Trophoblast cell (in vitro differentiated cells and primary cell): ENCODE results near the gene GIGYF2.

Source experiments
- DNase-seq, 2 donors: peaks; one replicate each; pipeline ENCODE4 v3.0.0-alpha.2; 2016
- H2AFZ ChIP-seq: 2 replicates; pipeline ENCODE4 v1.6.1; 2013; ENCODE audit warnings: low read length, moderate library complexity, mild to moderate bottlenecking; ENCODE audit not compliant: insufficient read depth, poor library complexity
- H2AK5ac ChIP-seq: 2 replicates; pipeline ENCODE4 v1.6.1; 2013; ENCODE audit warnings: mild to moderate bottlenecking, low read length
- H2BK120ac ChIP-seq: 2 replicates; pipeline ENCODE4 v1.6.1; 2013; ENCODE audit warnings: low read length, mild to moderate bottlenecking, moderate library complexity; ENCODE audit not compliant: insufficient read depth, poor library complexity
- H2BK12ac ChIP-seq: 2 replicates; pipeline ENCODE4 v1.6.1; 2013; ENCODE audit warnings: mild to moderate bottlenecking, low read length, moderate library complexity
- H2BK5ac ChIP-seq: 2 replicates; pipeline ENCODE4 v1.6.1; 2013; ENCODE audit warnings: low read length, low read depth, moderate library complexity, mild to moderate bottlenecking; ENCODE audit not compliant: poor library complexity
- H3K14ac ChIP-seq: 2 replicates; pipeline ENCODE4 v1.6.1; 2013; ENCODE audit warnings: mild to moderate bottlenecking, low read length
- H3K18ac ChIP-seq: 2 replicates; pipeline ENCODE4 v1.6.1; 2013; ENCODE audit warnings: mild to moderate bottlenecking, low read length
- H3K23ac ChIP-seq: 2 replicates; pipeline ENCODE4 v1.6.1; 2013; ENCODE audit warnings: low read length
- H3K27ac ChIP-seq: 2 replicates; pipeline ENCODE4 v1.5.1; 2013; ENCODE audit warnings: low read depth, mild to moderate bottlenecking, inconsistent platforms, low read length, moderate library complexity
- H3K27me3 ChIP-seq: 2 replicates; pipeline ENCODE4 v1.6.1; 2013; ENCODE audit warnings: inconsistent platforms, mild to moderate bottlenecking, low read length, moderate library complexity; ENCODE audit not compliant: insufficient read depth
- H3K36me3 ChIP-seq, 2 experiments: 1 replicate in 1 of 2; 2 replicates in 1 of 2; pipeline ENCODE4 v1.6.1; 2013; ENCODE audit warnings: low read length in 2 of 2, mild to moderate bottlenecking in 2 of 2, moderate library complexity in 1 of 2; ENCODE audit not compliant: insufficient read depth in 2 of 2, control insufficient read depth in 1 of 2
- H3K4ac ChIP-seq: 2 replicates; pipeline ENCODE4 v1.6.1; 2013; ENCODE audit warnings: low read depth, mild to moderate bottlenecking, low read length, moderate library complexity
- H3K4me1 ChIP-seq, 2 experiments: 1 replicate in 1 of 2; 2 replicates in 1 of 2; pipeline ENCODE4 v1.6.1; 2013; ENCODE audit warnings: low read length in 2 of 2, mild to moderate bottlenecking in 2 of 2, moderate library complexity in 1 of 2; ENCODE audit not compliant: insufficient read depth in 2 of 2, control insufficient read depth in 1 of 2
- H3K4me2 ChIP-seq: 2 replicates; pipeline ENCODE4 v1.6.1; 2013; ENCODE audit warnings: inconsistent platforms, mild to moderate bottlenecking, low read length, moderate library complexity
- H3K4me3 ChIP-seq: 2 replicates; pipeline ENCODE4 v1.5.1; 2013; ENCODE audit warnings: mild to moderate bottlenecking, low read depth, low read length, inconsistent platforms
- H3K79me1 ChIP-seq: one replicate; pipeline ENCODE4 v1.6.1; 2013; ENCODE audit warnings: low read length
- H3K79me2 ChIP-seq: 2 replicates; pipeline ENCODE4 v1.6.1; 2013; ENCODE audit warnings: low read length, mild to moderate bottlenecking; ENCODE audit not compliant: control insufficient read depth, insufficient read depth, poor library complexity
- H3K9ac ChIP-seq: 2 replicates; pipeline ENCODE4 v1.6.1; 2013; ENCODE audit warnings: mild to moderate bottlenecking, low read length
- H3K9me3 ChIP-seq: 2 replicates; pipeline ENCODE4 v1.6.1; 2013; ENCODE audit warnings: low read depth, mild to moderate bottlenecking, control low read depth, inconsistent platforms, low read length; ENCODE audit not compliant: insufficient read depth
- H4K12ac ChIP-seq: 2 replicates; pipeline ENCODE4 v1.6.1; 2013; ENCODE audit warnings: low read depth, mild to moderate bottlenecking, low read length, moderate library complexity
- H4K8ac ChIP-seq: 2 replicates; pipeline ENCODE4 v1.6.1; 2013; ENCODE audit warnings: low read depth, mild to moderate bottlenecking, low read length, moderate library complexity
- H4K91ac ChIP-seq: one replicate; pipeline ENCODE4 v1.6.1; 2013; ENCODE audit warnings: low read depth, mild to moderate bottlenecking, low read length, moderate library complexity
- WGBS: extraction: QIAGEN DNeasy Blood & Tissue Kit; methylation state at CpG from one replicate; pipeline ENCODE4 v1.1.7; 2013; ENCODE audit warnings: missing lambda C conversion rate; ENCODE audit not compliant: insufficient read length, insufficient coverage; ENCODE audit errors: extremely low coverage; 5-methylcytosine and 5-hydroxymethylcytosine counted together

The GIGYF2 gene

GRCh38 chr2:232833830-232834229, 136.7 kb downstream of the GIGYF2 start:
- no peak overlapping the region for H4K12ac ChIP-seq
- no peak overlapping the region for H4K91ac ChIP-seq
- no peaks in the 10 kb centered on the region for H3K9me3 ChIP-seq
- no peak overlapping the region for H3K4me2 ChIP-seq
- no peaks in the 10 kb centered on the region for H3K4me1 ChIP-seq
- no peak overlapping the region for H4K8ac ChIP-seq
- H3K4me3 ChIP-seq: no peak overlapping the region
- no peak overlapping the region for H2BK12ac ChIP-seq
- H2BK120ac ChIP-seq: no peak overlapping the region
- H2BK5ac ChIP-seq: no peak overlapping the region
- no peak overlapping the region for H3K9ac ChIP-seq
- DNase-seq: no peak
- no peaks in the 10 kb centered on the region for H3K27me3 ChIP-seq
- H3K27ac ChIP-seq: no peak overlapping the region
- no CpG with 5 or more reads among the region's 1 CpG for WGBS
- peaks cover 16 to 37% of the 10 kb centered on the region in 2 experiments for H3K36me3 ChIP-seq
- no peak overlapping the region for H3K4ac ChIP-seq
- no peaks in the 10 kb centered on the region for H3K79me2 ChIP-seq
- H3K79me1 ChIP-seq: no peaks in the 10 kb centered on the region
- H2AFZ ChIP-seq: no peak overlapping the region
- H3K14ac ChIP-seq: no peak overlapping the region
- no peak overlapping the region for H3K23ac ChIP-seq
- H3K18ac ChIP-seq: no peak overlapping the region
- no peak overlapping the region for H2AK5ac ChIP-seq

GRCh38 chr2:232835687-232836208, 138.6 kb downstream of the GIGYF2 start:
- H3K79me2 ChIP-seq: no peaks in the 10 kb centered on the region
- H2BK120ac ChIP-seq: no peak overlapping the region
- H3K4me1 ChIP-seq: no peaks in the 10 kb centered on the region
- no peak for DNase-seq
- peaks cover 16 to 36% of the 10 kb centered on the region in 2 experiments for H3K36me3 ChIP-seq
- no peak overlapping the region for H3K23ac ChIP-seq
- H3K4me3 ChIP-seq: no peak overlapping the region
- no peak overlapping the region for H2BK12ac ChIP-seq
- no peak overlapping the region for H4K8ac ChIP-seq
- no peak overlapping the region for H3K4me2 ChIP-seq
- H3K9ac ChIP-seq: no peak overlapping the region
- H3K27me3 ChIP-seq: no peaks in the 10 kb centered on the region
- H4K12ac ChIP-seq: no peak overlapping the region
- H3K14ac ChIP-seq: no peak overlapping the region
- no peaks in the 10 kb centered on the region for H3K79me1 ChIP-seq
- no peak overlapping the region for H2AK5ac ChIP-seq
- H2AFZ ChIP-seq: no peak overlapping the region
- no peak overlapping the region for H3K18ac ChIP-seq
- H2BK5ac ChIP-seq: no peak overlapping the region
- H4K91ac ChIP-seq: no peak overlapping the region
- H3K9me3 ChIP-seq: no peaks in the 10 kb centered on the region
- WGBS: no CpG with 5 or more reads among the region's 14 CpGs
- H3K27ac ChIP-seq: no peak overlapping the region
- no peak overlapping the region for H3K4ac ChIP-seq

- Histone ChIP-seq H4K12ac (no peak overlapping the region), H2BK12ac (no peak overlapping the region), H3K23ac (no peak overlapping the region), H3K9ac (no peak overlapping the region), H3K4me2 (no peak overlapping the region), H3K36me3 (peaks cover 16 to 29% of the 10 kb centered on the region in 2 experiments), H3K79me1 (no peaks in the 10 kb centered on the region), H3K27ac (no peak overlapping the region), H4K91ac (no peak overlapping the region), H2AK5ac (no peak overlapping the region), H2BK5ac (no peak overlapping the region), H4K8ac (no peak overlapping the region), H3K18ac (no peak overlapping the region), H3K4me1 (no peaks in the 10 kb centered on the region), H3K4ac (no peak overlapping the region), H3K79me2 (no peaks in the 10 kb centered on the region), H3K14ac (no peak overlapping the region), H3K4me3 (no peak overlapping the region), H3K27me3 (no peaks in the 10 kb centered on the region), H3K9me3 (no peaks in the 10 kb centered on the region), H2BK120ac (no peak overlapping the region), H2AFZ (no peak overlapping the region)
- WGBS: no CpG with 5 or more reads among the region's 4 CpGs
- DNase-seq: no peak
Observed at GRCh38 chr2:232836934-232837333, 139.8 kb downstream of the GIGYF2 start.

DNA sequence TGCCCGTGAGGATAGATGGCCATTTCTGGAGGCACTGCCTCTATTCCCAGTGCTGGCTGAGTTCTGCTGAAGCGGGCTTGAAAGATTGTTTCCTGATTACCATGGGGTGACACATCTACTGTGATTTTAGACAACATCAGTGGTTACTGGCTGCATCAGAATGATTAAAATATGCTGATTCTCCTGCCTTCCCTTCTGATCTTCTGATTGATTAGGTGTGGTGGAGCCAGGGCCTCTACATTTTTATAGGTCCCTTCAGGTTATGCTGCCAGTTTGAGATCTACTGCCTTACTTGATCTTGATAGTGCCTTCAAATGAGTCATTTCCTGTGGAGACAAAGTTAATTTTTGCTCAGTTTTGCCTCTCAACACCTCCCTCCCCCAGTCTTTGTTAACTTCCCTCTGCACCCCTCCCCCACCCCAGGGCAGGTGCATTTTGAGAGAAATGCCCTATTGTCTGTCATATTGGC, 141.3 kb downstream of the GIGYF2 start:
- H3K27ac ChIP-seq: no peak overlapping the region
- no peak overlapping the region for H2AFZ ChIP-seq
- H3K4ac ChIP-seq: no peak overlapping the region
- no peak overlapping the region for H3K14ac ChIP-seq
- H2BK5ac ChIP-seq: no peak overlapping the region
- no peak overlapping the region for H2BK12ac ChIP-seq
- no peak overlapping the region for H4K91ac ChIP-seq
- no peak overlapping the region for H3K9ac ChIP-seq
- H4K12ac ChIP-seq: no peak overlapping the region
- no peak overlapping the region for H3K23ac ChIP-seq
- no peaks in the 10 kb centered on the region for H3K27me3 ChIP-seq
- H3K4me1 ChIP-seq: no peaks in the 10 kb centered on the region
- no CpG with 5 or more reads among the region's 2 CpGs for WGBS
- no peak overlapping the region for H2AK5ac ChIP-seq
- H3K4me3 ChIP-seq: no peak overlapping the region
- H3K79me2 ChIP-seq: no peaks in the 10 kb centered on the region
- no peaks in the 10 kb centered on the region for H3K79me1 ChIP-seq
- no peak overlapping the region for H3K18ac ChIP-seq
- DNase-seq: peak in 1 of 2 donors; percentile 15
- no peaks in the 10 kb centered on the region for H3K9me3 ChIP-seq
- H2BK120ac ChIP-seq: no peak overlapping the region
- no peak overlapping the region for H3K4me2 ChIP-seq
- peaks cover 11 to 22% of the 10 kb centered on the region in 2 experiments for H3K36me3 ChIP-seq
- H4K8ac ChIP-seq: no peak overlapping the region
